Myocyte (in vitro differentiated cells): ENCODE data around the gene RTP2. TPM values are rescaled to one million over a fixed set of nuclear protein-coding genes. Genes with fewer than 3 reads are reported as not detected.

Experiments
- DNase-seq: peaks from one replicate; pipeline ENCODE4 v3.0.0-alpha.2; 2012; ENCODE audit warnings: low read depth
- total RNA-seq: library from RNA; depleted of rRNA; stranded (reverse); fragments of >200 nt; gene quantifications from 2 replicates; pipeline ENCODE4 v1.2.3, GENCODE V29; 2014

The RTP2 gene
- total RNA-seq, 1 donor from 2014 or later = not detected

- no peak for DNase-seq
Measured at GRCh38 chr3:187677604-187678003, 24.8 kb downstream of the RTP2 start.

GRCh38 chr3:187673012-187673411 lies 29.3 kb downstream of the RTP2 start:
- DNase-seq = no peak

- DNase-seq = peak; percentile 57
Measured at GRCh38 chr3:187669675-187670504, 32.5 kb downstream of the RTP2 start, which contains the start of gene SST. Gene SST, minus strand, starts transcription at chr3:187670394. Its CDS starts 103 bp downstream, at chr3:187670291.

- DNase-seq = no peak
Measured at GRCh38 chr3:187667526-187667925, 34.8 kb downstream of the RTP2 start.

GRCh38 chr3:187665764-187666402 lies 36.5 kb downstream of the RTP2 start:
- no peak for DNase-seq

- DNase-seq = no peak
Measured at GRCh38 chr3:187665010-187665409, 37.3 kb downstream of the RTP2 start.

GRCh38 chr3:187662848-187663409 lies 39.4 kb downstream of the RTP2 start:
- DNase-seq = no peak

GRCh38 chr3:187661267-187661666 lies 41.1 kb downstream of the RTP2 start:
- DNase-seq = no peak

GRCh38 chr3:187651282-187651681 lies 51.1 kb downstream of the RTP2 start:
- DNase-seq = no peak

Other genes with a start within 250 kb of the RTP2 start
- gene SST, start 32.2 kb downstream of the RTP2 start, total RNA-seq = not detected in 2 replicates
- gene BCL6, start 42.9 kb upstream of the RTP2 start, total RNA-seq = 86.6 and 95.7 TPM in 2 replicates